GM21717 (cell line): Measurements from ENCODE around the gene ANAPC16.
"Not testable (repeated sequence)": the region's sequence is repeated elsewhere in the genome, so short reads cannot be mapped to it uniquely, and the experiment has no call there.

Experiments used
- ATAC-seq: cut with Tn5 transposase; IDR thresholded peaks from one replicate; pipeline ENCODE4 v1.9.1; 2021; ENCODE audit warnings: mild to moderate bottlenecking, moderate library complexity; ENCODE audit not compliant: unreplicated experiment

Gene ANAPC16

DNA sequence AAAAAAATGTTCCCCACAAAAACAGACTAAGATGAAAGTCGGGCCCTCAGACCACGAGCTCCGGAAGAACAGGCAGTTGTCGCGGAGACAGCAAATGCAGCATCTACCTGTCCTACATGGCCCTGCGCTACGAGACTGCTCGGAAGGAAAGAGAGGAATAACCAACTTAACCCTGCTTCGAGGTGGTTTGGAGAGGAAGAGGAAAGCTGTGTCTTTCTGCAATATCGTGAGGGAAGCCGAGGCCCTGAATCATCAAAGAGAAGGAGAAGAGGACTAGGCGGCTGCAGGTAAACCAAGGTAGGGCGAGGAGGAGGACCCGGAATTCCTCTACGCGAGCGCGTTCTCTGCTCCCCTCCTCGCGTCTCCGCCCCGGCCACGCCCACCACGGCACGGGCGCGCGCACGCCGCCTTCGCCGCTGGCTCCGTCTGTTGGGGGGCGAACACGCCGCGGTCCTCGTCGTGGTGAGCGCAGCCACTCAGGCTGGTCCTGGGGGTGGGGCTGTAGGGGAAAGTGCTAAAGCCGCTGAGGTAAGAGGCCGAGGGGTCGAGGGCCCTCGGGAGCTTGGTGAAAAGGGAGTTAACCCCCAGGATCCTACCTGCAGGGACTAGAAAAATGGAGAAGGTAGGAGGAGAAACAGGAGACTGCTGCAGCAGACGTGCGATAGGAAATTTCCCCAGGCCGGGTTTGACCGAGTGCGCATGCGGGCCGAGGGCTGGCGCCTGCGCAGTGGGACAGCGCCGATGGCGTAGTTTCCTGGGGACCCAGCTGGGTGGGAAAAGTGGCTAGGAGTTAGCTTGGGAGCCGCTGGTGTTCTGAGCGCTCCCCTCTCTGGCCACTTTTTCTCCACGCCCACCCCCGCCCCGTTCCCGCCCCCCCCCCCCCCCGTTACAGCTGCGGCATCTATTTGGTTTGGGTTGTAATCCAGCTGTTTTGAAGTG lies at the start of gene ANAPC16, which contains the start of gene ASCC1:
TSS of gene ANAPC16 (plus strand) at position 402 of the 939 bp plus-strand sequence. CDS start 7,903 bp downstream, outside the sequence.
TSS of gene ASCC1 (minus strand) at position 666 of the 939 bp plus-strand sequence. CDS start 2,978 bp downstream, outside the sequence.
- ATAC-seq, result peak; percentile 71

DNA sequence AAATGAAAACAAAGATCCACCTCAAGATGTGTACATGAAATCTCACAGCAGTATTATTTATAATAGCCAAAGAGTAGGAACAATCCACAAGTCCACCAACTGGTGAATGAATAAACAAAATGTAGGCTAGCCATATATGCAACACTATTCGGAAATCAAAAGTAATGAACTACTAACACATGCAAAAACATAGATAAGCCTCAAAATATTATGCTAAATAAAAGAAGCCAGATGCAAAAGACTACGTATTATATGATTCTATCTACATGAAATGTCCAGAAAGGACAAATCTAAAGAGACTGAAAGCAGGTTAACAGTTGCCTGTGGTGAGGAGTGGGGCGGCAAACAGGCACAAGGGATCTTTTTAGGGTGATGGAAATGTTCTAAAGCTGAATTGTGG lies 48.7 kb upstream of the ANAPC16 start:
- ATAC-seq, result no peak

DNA sequence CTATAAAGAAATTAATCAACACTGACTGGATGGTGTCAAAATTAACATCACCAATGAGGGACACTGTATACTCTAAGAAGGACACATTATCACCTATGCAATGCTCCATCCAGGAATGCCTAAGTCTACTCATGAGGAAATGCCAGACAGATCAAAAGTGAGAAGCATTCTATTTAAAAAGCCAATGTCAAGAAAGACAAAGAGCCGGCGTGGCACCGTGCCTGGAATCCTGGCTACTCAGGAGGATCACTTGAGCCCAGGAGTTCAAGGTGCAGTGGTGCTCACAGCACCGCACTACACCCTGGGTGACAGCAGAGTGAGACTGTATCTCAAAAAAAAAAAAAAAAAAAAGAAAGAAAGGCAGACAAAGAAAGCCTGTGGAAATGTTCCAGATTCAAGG lies 45.5 kb upstream of the ANAPC16 start:
- no peak for ATAC-seq

GRCh38 chr10:72170733-72171132 lies 45.1 kb upstream of the ANAPC16 start:
- ATAC-seq, result no peak

DNA sequence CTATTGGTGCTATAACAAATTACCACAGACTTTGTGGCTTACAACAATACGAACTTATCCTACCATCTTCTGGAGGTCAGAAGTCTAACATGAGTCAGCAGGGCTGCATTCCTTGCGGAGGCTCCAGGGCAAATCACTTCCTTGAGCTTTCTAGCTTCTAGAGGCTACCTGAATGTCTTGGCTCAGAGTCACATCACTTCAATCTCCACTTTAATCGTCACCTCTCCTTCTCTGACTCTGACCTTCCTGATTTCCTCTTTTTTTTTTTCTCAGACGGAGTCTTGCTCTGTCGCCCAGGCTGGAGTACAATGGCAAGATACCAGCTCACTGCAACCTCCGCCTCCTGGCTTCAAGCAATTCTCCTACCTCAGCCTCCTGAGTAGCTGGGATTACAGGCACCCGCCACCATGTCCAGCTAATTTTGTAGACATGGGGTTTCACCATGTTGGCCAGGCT lies 44.6 kb upstream of the ANAPC16 start:
- ATAC-seq, result no peak

- ATAC-seq, result no peak
Observed at GRCh38 chr10:72173262-72173618, 42.6 kb upstream of the ANAPC16 start.

GRCh38 chr10:72173619-72174296 lies 42.1 kb upstream of the ANAPC16 start:
- ATAC-seq, result peak; percentile 64

DNA sequence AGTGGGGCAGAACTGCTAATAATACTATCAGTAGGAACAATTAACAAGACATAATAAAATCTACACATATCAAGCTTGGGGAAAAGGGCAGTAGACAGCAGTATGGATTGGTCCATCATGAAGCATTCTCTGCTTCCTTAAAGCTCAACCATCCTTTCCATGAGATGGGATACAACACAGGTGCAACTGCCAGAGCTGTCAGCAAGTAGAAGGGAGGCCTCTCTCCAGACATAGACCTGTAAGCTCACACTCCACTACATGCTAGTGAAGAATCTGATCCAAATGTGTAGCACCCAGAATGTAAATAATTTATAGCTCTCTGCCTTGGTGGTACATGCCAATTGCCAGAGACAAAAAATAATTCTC lies 41.5 kb upstream of the ANAPC16 start:
- ATAC-seq, result peak; percentile 11

- no peak for ATAC-seq
Observed at GRCh38 chr10:72175149-72175548, 40.7 kb upstream of the ANAPC16 start.

- ATAC-seq, result no peak
Observed at GRCh38 chr10:72176701-72177100, 39.1 kb upstream of the ANAPC16 start.

GRCh38 chr10:72177454-72177853 lies 38.4 kb upstream of the ANAPC16 start:
- ATAC-seq, result no peak

DNA sequence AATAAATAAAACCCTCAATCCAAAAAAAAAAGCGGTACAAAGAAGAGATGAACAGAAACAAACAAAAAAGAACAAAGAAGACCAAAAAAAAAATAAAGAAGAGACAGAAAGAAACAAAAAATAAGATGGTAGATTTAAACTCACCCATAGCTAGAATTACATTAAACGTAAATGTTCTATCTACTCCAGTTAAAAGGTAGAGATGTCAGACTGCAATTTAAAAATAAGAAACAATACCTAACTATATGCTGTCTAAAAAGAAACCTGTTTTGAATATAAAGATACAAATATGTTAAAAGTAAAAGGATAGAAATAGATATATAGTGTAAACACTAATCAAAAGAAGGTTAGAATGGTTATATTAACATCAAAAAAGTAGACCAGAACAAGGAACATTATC lies 31.7 kb upstream of the ANAPC16 start:
- no peak for ATAC-seq

DNA sequence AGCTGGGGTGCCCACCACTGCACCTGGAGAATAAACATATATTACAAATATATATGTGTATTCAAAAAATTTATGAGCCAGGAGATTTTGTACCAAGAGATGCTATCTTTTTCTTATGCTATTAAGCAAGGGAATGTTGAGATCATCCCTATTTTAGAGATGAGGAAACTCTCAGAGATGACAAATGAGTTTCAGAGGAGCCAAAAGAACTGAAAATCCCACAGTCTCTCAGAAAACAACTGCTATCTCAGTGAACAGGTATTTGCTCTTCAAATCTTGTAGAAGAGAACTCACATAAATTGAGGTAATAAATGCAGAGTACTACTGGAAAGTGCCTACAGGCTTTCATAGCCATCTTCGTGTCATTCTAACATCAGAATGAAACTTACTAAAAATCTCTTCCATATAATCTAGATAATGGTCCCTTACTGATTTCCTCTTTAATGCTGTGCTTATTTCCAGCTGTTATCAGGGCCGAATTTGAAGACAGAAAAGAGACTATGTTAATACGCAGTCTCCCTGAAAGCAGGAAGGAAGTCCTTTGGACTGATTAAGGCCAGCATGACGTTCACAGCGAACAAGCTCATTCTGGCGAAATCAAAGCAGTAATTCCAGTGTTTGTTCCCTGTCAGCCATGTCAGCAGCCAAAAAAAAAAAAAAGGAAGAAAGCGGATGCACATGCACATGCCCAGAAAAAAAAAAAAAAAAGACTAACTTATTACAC lies 29.4 kb upstream of the ANAPC16 start:
- no peak for ATAC-seq

DNA sequence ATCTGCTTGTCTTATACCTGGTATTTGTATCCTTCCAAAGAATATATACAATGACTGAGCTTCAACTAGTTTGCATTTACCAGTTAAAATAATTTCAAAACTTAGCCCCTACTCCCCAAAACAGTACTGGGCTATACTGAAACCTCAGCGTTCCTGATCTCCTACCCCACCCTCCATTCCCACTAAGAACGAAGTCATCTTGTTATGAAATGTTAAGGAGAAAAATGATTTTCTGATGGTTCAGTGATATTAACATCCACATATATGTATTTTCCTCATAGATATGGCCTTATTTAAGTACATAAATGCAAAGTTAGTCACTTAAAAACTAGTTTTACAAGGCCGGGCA lies 28.9 kb upstream of the ANAPC16 start:
- ATAC-seq, result no peak

GRCh38 chr10:72194949-72195348 lies 20.9 kb upstream of the ANAPC16 start:
- no peak for ATAC-seq

- ATAC-seq, result no peak
Observed at GRCh38 chr10:72200883-72201282, 14.9 kb upstream of the ANAPC16 start.

DNA sequence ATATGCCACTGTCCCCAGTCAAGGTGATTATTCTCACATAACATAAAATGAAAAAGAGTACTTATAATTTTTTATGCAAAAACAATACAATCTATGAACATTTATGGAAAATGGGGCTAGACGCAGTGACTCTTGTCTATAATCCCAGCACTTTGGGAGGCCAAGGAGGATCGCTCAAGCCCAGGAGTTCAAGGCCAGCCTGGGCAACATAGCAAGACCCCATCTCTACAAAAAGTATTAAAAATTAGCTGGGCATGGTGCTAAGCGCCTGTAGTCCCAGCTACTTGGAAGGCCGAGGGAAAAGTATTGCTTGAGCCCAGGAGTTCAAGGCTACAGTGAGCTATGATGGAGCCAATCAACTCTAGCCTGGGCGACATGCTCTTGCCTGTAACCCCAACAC lies 14.5 kb upstream of the ANAPC16 start:
- no peak for ATAC-seq

DNA sequence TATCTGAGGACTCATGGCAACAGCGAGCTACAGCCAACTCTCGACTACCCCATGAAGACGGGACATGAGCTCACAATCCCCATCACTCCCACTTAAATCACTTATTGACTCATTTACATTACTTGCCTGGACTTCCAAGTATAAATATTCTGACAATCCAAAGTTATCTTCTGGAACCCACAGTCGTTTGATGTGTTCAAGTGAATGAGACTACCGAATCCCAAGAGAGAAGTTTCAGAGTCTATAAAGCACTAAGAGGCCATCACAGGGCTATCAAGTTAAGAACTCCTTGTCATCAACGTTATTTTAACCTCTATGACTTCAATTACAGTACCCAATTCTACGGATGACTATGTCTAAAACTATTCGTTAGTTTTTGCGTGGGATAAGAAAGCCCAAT lies 11.5 kb upstream of the ANAPC16 start:
- ATAC-seq, result no peak

DNA sequence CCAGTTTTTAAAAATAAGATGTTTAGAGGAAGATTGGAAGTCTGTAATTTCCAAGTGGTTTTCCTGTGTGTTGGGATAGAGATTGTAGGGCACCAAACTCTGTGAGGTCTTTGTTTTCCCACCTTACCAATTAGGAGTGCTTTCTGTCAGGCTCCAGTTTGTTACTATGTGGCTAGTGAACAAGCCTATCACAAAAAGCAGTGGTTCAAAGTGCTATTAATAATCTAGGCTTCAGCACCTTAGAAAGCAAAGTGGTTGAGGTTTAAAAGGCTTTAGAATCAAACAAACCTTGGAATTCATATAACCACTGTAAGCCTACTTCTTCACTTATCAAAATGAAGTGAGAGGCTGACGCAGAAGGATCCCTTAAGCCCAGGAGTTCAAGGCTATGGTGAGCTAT lies 11.1 kb upstream of the ANAPC16 start:
- no peak for ATAC-seq

DNA sequence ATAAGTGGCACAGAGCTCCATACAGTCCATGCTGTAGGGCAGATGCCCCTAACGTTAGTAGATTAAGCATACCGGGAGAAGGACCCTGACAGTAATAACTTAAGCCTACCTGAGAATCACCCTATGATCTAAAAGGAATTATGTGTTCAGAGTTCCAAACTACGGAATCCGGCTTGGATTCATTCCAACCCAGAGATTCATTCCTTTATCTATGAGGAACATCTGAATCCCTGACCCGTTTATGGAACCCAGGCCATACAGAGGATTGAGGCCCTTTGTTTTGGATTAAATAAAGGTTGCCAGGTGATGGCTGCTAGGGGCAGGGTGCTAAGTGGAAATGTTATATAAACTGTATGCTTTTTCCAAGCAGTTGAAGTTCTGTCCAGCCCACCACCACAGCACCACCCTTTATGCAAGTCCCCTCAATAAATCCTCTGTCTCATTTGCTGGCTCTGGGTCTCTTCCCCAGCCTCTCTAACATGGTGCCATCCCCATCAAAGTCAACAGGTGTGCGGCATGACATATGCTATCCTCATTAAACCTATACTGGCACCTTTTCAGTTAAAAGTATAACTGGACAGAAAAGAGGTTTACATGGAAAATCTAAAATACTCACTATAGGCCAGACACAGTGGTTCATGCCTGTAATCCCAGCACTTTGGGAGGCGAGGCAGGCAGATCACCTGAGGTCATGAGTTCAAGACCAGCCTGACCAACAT lies 9.1 kb upstream of the ANAPC16 start:
- ATAC-seq, result no peak

- ATAC-seq, result not testable (repeated sequence)
Observed at GRCh38 chr10:72208526-72208925, 7.3 kb upstream of the ANAPC16 start.
